ENCODE data around the gene ADGRG6.

DNA sequence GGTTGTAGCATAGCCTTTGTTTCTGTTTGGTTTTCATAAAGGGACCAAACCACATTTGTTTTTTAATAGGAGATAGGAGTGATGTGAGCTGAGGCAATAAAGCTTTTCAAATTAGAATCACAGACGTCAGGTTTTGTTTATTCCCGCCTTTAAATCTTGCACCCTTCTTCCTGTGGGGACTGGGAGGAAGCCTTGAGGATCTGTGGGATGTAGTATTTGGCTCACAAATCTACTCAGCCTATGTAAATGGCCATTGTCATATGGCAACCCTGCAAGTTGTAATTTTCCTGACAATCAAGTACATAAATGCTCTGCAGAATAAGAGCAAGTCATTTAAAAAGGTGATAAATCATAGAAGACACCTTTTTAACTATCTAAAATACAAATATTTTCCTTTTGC is 110.4 kb downstream of the ADGRG6 start:
- TF ChIP-seq, protein P1, sequence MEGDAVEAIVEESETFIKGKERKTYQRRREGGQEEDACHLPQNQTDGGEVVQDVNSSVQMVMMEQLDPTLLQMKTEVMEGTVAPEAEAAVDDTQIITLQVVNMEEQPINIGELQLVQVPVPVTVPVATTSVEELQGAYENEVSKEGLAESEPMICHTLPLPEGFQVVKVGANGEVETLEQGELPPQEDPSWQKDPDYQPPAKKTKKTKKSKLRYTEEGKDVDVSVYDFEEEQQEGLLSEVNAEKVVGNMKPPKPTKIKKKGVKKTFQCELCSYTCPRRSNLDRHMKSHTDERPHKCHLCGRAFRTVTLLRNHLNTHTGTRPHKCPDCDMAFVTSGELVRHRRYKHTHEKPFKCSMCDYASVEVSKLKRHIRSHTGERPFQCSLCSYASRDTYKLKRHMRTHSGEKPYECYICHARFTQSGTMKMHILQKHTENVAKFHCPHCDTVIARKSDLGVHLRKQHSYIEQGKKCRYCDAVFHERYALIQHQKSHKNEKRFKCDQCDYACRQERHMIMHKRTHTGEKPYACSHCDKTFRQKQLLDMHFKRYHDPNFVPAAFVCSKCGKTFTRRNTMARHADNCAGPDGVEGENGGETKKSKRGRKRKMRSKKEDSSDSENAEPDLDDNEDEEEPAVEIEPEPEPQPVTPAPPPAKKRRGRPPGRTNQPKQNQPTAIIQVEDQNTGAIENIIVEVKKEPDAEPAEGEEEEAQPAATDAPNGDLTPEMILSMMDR (IDR thresholded peaks at IDR 0.05) = no peak
- TF ChIP-seq POLR2A (IDR thresholded peaks at IDR 0.05) = no peak
- TF ChIP-seq POLR2AphosphoS5 (IDR thresholded peaks at IDR 0.05) = no peak
- no peak for TF ChIP-seq EP300 (IDR thresholded peaks at IDR 0.05; ENCODE audit: low read depth)
